H9 (cell line): ENCODE results near the gene TMEM107. TPM values are rescaled to one million over a fixed set of nuclear protein-coding genes. Genes with fewer than 3 reads are reported as not detected.

Experiments
- DNase-seq: peaks from one replicate; pipeline ENCODE4 v3.0.0-alpha.2; 2017
- H2AFZ ChIP-seq: one replicate; pipeline ENCODE4 v1.6.1; 2013; ENCODE audit warnings: mild to moderate bottlenecking, low read length, control low read depth, moderate library complexity
- H2AK5ac ChIP-seq: 2 replicates; pipeline ENCODE4 v1.6.1; 2013; ENCODE audit warnings: low read length, control low read depth, mixed read lengths; ENCODE audit not compliant: insufficient read length
- H2BK120ac ChIP-seq: one replicate; pipeline ENCODE4 v1.6.1; 2013; ENCODE audit warnings: low read depth, mild to moderate bottlenecking, low read length, control low read depth, inconsistent platforms; ENCODE audit not compliant: poor library complexity, severe bottlenecking
- H2BK12ac ChIP-seq: 2 replicates; pipeline ENCODE4 v1.6.1; 2013; ENCODE audit warnings: low read length, control low read depth, mixed read lengths, low read depth; ENCODE audit not compliant: insufficient read length
- H2BK15ac ChIP-seq: 2 replicates; pipeline ENCODE4 v1.6.1; 2013; ENCODE audit warnings: low read depth, low read length, control low read depth
- H2BK20ac ChIP-seq: one replicate; pipeline ENCODE4 v1.6.1; 2013; ENCODE audit warnings: low read depth, mild to moderate bottlenecking, low read length, control low read depth, inconsistent platforms; ENCODE audit not compliant: poor library complexity, severe bottlenecking
- H2BK5ac ChIP-seq: 2 replicates; pipeline ENCODE4 v1.6.1; 2013; ENCODE audit warnings: low read length, control low read depth, mixed read lengths; ENCODE audit not compliant: insufficient read length
- H3K14ac ChIP-seq: 2 replicates; pipeline ENCODE4 v1.6.1; 2013; ENCODE audit warnings: low read length, control low read depth; ENCODE audit not compliant: insufficient read depth
- H3K18ac ChIP-seq: 2 replicates; pipeline ENCODE4 v1.6.1; 2013; ENCODE audit warnings: low read depth, mild to moderate bottlenecking, mixed read lengths, low read length, control low read depth; ENCODE audit not compliant: insufficient read length
- H3K23ac ChIP-seq: 2 replicates; pipeline ENCODE4 v1.6.1; 2013; ENCODE audit warnings: low read length, control low read depth, mixed read lengths, low read depth; ENCODE audit not compliant: insufficient read length
- H3K23me2 ChIP-seq: 2 replicates; pipeline ENCODE4 v1.6.1; 2013; ENCODE audit warnings: low read depth, mild to moderate bottlenecking, mixed read lengths, low read length, control low read depth; ENCODE audit not compliant: insufficient read length, poor library complexity, severe bottlenecking
- H3K27ac ChIP-seq: 2 replicates; pipeline ENCODE4 v1.5.1; 2013; ENCODE audit warnings: low read length, control low read depth, mixed read lengths, low read depth; ENCODE audit not compliant: insufficient read length
- H3K27me3 ChIP-seq: 2 replicates; pipeline ENCODE4 v1.6.1; 2013; ENCODE audit warnings: low read length, control low read depth, inconsistent platforms; ENCODE audit not compliant: insufficient read depth
- H3K4ac ChIP-seq: 2 replicates; pipeline ENCODE4 v1.6.1; 2013; ENCODE audit warnings: low read depth, mild to moderate bottlenecking, control low read depth, inconsistent platforms, low read length, moderate library complexity
- H3K4me1 ChIP-seq: 2 replicates; pipeline ENCODE4 v1.6.1; 2013; ENCODE audit warnings: low read length, control low read depth, inconsistent platforms; ENCODE audit not compliant: insufficient read depth
- H3K4me2 ChIP-seq: 2 replicates; pipeline ENCODE4 v1.6.1; 2013; ENCODE audit warnings: low read length, control low read depth, mixed read lengths; ENCODE audit not compliant: insufficient read length, insufficient read depth
- H3K56ac ChIP-seq: 2 replicates; pipeline ENCODE4 v1.6.1; 2013; ENCODE audit warnings: low read depth, mild to moderate bottlenecking, mixed read lengths, low read length, control low read depth; ENCODE audit not compliant: insufficient read length
- H3K79me1 ChIP-seq: 2 replicates; pipeline ENCODE4 v1.6.1; 2013; ENCODE audit warnings: low read depth, mild to moderate bottlenecking, moderate library complexity, low read length, control low read depth, inconsistent platforms; ENCODE audit not compliant: insufficient read depth, poor library complexity, severe bottlenecking
- H3K79me2 ChIP-seq: 2 replicates; pipeline ENCODE4 v1.6.1; 2013; ENCODE audit warnings: low read length, control low read depth, inconsistent platforms; ENCODE audit not compliant: insufficient read depth
- H3K9ac ChIP-seq: 2 replicates; pipeline ENCODE4 v1.6.1; 2013; ENCODE audit warnings: low read length, control low read depth, mixed read lengths; ENCODE audit not compliant: insufficient read length; ENCODE audit errors: extremely low read depth
- H3K9me3 ChIP-seq: one replicate; pipeline ENCODE4 v1.6.1; 2013; ENCODE audit warnings: low read depth, low read length, inconsistent platforms; ENCODE audit not compliant: control insufficient read depth
- H3T11ph ChIP-seq: one replicate; pipeline ENCODE4 v1.6.1; 2013; ENCODE audit warnings: mild to moderate bottlenecking, low read length, control low read depth, inconsistent platforms
- H4K20me1 ChIP-seq: one replicate; pipeline ENCODE4 v1.6.1; 2013; ENCODE audit not compliant: control insufficient read depth, insufficient read length, insufficient read depth
- H4K5ac ChIP-seq: 2 replicates; pipeline ENCODE4 v1.6.1; 2013; ENCODE audit warnings: low read depth, mild to moderate bottlenecking, mixed read lengths, low read length, control low read depth; ENCODE audit not compliant: insufficient read length
- H4K8ac ChIP-seq: replicated peaks from 2 replicates; pipeline ENCODE4 v1.6.1; 2013; ENCODE audit warnings: low read length, control low read depth, mixed read lengths, low read depth; ENCODE audit not compliant: insufficient read length
- H4K91ac ChIP-seq: 2 replicates; pipeline ENCODE4 v1.6.1; 2013; ENCODE audit warnings: low read depth, mild to moderate bottlenecking, moderate library complexity, mixed read lengths, low read length, control low read depth; ENCODE audit not compliant: insufficient read length
- H3K27ac Mint-ChIP-seq, 3 experiments: 2 replicates in 2 of 3; 3 replicates in 1 of 3; pipeline ENCODE4 v1.8.0; 2020 to 2021; ENCODE audit warnings: mixed read lengths in 3 of 3, mild to moderate bottlenecking in 1 of 3, moderate library complexity in 1 of 3
- H3K27me3 Mint-ChIP-seq: 2 replicates; pipeline ENCODE4 v1.8.0; 2021; ENCODE audit warnings: low read depth, mild to moderate bottlenecking, moderate library complexity, mixed read lengths
- H3K36me3 Mint-ChIP-seq, 3 experiments: 2 replicates in 2 of 3; 3 replicates in 1 of 3; pipeline ENCODE4 v1.8.0; 2020 to 2021; ENCODE audit warnings: low read depth in 3 of 3, mixed read lengths in 3 of 3; ENCODE audit not compliant: insufficient read depth in 1 of 3
- H3K4me1 Mint-ChIP-seq, 2 experiments: 2 replicates each; pipeline ENCODE4 v1.8.0; 2020; ENCODE audit warnings: mixed read lengths in 2 of 2
- H3K4me3 Mint-ChIP-seq, 2 experiments: 2 replicates in 1 of 2; 3 replicates in 1 of 2; pipeline ENCODE4 v1.8.0; 2020 to 2021; ENCODE audit warnings: mild to moderate bottlenecking in 2 of 2, mixed read lengths in 2 of 2, moderate library complexity in 1 of 2
- H3K9me3 Mint-ChIP-seq, 2 experiments: 2 replicates in 1 of 2; 3 replicates in 1 of 2; pipeline ENCODE4 v1.8.0; 2020; ENCODE audit warnings: mild to moderate bottlenecking in 2 of 2, mixed read lengths in 2 of 2, moderate library complexity in 1 of 2
- whole genome bisulfite sequencing: extraction: QIAGEN DNeasy Blood & Tissue Kit; methylation state at CpG from one replicate; pipeline ENCODE4 v1.1.7; 2013; ENCODE audit warnings: missing lambda C conversion rate, low lambda C conversion rate, mixed read lengths; ENCODE audit not compliant: insufficient read length; ENCODE audit errors: extremely low coverage; 5-methylcytosine and 5-hydroxymethylcytosine counted together
- total RNA-seq: library from RNA; stranded (reverse); gene quantifications from 2 replicates; pipeline ENCODE4 v1.2.1, GENCODE V29; 2021
- TF ChIP-seq, protein P1 (sequence below): fragments of 200-600 bp; sonication (generic); conservative IDR thresholded peaks from 3 replicates; pipeline ENCODE4 v1.8.0; 2021; ENCODE audit warnings: antibody characterized with exemption, mild to moderate bottlenecking

TMEM107 gene
- total RNA-seq, 1 experiment from 2014 or later = 12.7 TPM

- Histone ChIP-seq H3K23me2 (peaks cover 46% of the 10 kb centered on the region), H3K27me3 (peaks cover 34% of the 10 kb centered on the region), H3K9ac (no peak overlapping the region), H2AFZ (no peak overlapping the region), H2BK20ac (no peak overlapping the region), H4K91ac (no peak overlapping the region), H3K9me3 (no peaks in the 10 kb centered on the region), H4K20me1 (no peaks in the 10 kb centered on the region), H3K4me2 (peak overlapping the region; percentile 66), H3K79me2 (no peaks in the 10 kb centered on the region), H3K18ac (no peak overlapping the region), H3K79me1 (no peaks in the 10 kb centered on the region), H3T11ph (no peak overlapping the region), H3K4ac (no peak overlapping the region), H2BK120ac (no peak overlapping the region), H2BK5ac (no peak overlapping the region), H3K56ac (no peak overlapping the region), H4K8ac (no peak overlapping the region), H2BK15ac (no peak overlapping the region), H4K5ac (no peak overlapping the region), H3K14ac (no peak overlapping the region), H2BK12ac (no peak overlapping the region), H3K23ac (no peak overlapping the region), H3K27ac (no peak overlapping the region), H3K4me1 (no peaks in the 10 kb centered on the region; the same call in 1 of the 2 replicates), H2AK5ac (no peak overlapping the region)
- Mint-ChIP-seq H3K4me3 (peak overlapping the region; percentile 91 to 93), H3K27me3 (peaks cover 92% of the 10 kb centered on the region), H3K4me1 (peaks cover 42 to 43% of the 10 kb centered on the region in 2 experiments), H3K9me3 (peaks cover 4 to 8% of the 10 kb centered on the region in 2 experiments; a peak in 4 of 5 replicates), H3K27ac (no peak overlapping the region), H3K36me3 (no peaks in the 10 kb centered on the region; a peak in 2 of 7 replicates)
- TF ChIP-seq, protein P1, sequence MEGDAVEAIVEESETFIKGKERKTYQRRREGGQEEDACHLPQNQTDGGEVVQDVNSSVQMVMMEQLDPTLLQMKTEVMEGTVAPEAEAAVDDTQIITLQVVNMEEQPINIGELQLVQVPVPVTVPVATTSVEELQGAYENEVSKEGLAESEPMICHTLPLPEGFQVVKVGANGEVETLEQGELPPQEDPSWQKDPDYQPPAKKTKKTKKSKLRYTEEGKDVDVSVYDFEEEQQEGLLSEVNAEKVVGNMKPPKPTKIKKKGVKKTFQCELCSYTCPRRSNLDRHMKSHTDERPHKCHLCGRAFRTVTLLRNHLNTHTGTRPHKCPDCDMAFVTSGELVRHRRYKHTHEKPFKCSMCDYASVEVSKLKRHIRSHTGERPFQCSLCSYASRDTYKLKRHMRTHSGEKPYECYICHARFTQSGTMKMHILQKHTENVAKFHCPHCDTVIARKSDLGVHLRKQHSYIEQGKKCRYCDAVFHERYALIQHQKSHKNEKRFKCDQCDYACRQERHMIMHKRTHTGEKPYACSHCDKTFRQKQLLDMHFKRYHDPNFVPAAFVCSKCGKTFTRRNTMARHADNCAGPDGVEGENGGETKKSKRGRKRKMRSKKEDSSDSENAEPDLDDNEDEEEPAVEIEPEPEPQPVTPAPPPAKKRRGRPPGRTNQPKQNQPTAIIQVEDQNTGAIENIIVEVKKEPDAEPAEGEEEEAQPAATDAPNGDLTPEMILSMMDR = no peak
- peak; percentile 88 for DNase-seq
- WGBS = no CpG with 5 or more reads among the region's 40 CpGs
These were observed 50.8 kb downstream of the TMEM107 start for GRCh38 chr17:8125154-8125946.
